Gastroesophageal sphincter (tissue), 3 donors: Measurements from ENCODE around the gene MECR.

Source experiments
- CTCF ChIP-seq, 4 experiments: fragments of 200-600 bp in 2 of 4; fragments of 450-650 bp in 2 of 4; sonication (generic) in 1 of 4; IDR thresholded peaks; one replicate each; pipeline ENCODE4 v1.5.1; 2017 to 2019; ENCODE audit warnings: antibody characterized with exemption in 4 of 4, mild to moderate bottlenecking in 2 of 4, moderate library complexity in 2 of 4
- EP300 ChIP-seq: sonication (generic); formaldehyde crosslinking; IDR thresholded peaks from one replicate; pipeline ENCODE4 v1.6.1; 2017; ENCODE audit warnings: antibody characterized with exemption, mild to moderate bottlenecking
- POLR2A ChIP-seq, 2 donors: fragments of 450-650 bp; IDR thresholded peaks; one replicate each; pipeline ENCODE4 v1.6.1; 2017; ENCODE audit warnings: antibody characterized with exemption in 2 of 2, mild to moderate bottlenecking in 2 of 2, moderate library complexity in 1 of 2
- POLR2AphosphoS5 ChIP-seq: sonication (generic); formaldehyde crosslinking; IDR thresholded peaks from one replicate; pipeline ENCODE4 v1.6.1; 2017; ENCODE audit warnings: antibody characterized with exemption

GRCh38 chr1:29271724-29272123, 41.0 kb upstream of the MECR start:
- TF ChIP-seq POLR2A (IDR thresholded peaks at IDR 0.05) (no peak), CTCF (IDR thresholded peaks at IDR 0.05) (no peak), POLR2AphosphoS5 (no peak), EP300 (no peak)
